ENCODE measurements around the gene FAAP20.

- TF ChIP-seq CTCF (IDR thresholded peaks at IDR 0.05): no peak
- no peak for TF ChIP-seq POLR2A (IDR thresholded peaks at IDR 0.05)
These were observed 41.6 kb downstream of the FAAP20 start for GRCh38 chr1:2152954-2153353.

Measured in testis (tissue), 2 donors.